Measurements from ENCODE around the gene EXT2.
A peak's percentile ranks its signal among the peaks of the same experiment; 100 is the strongest.

The EXT2 gene

DNA sequence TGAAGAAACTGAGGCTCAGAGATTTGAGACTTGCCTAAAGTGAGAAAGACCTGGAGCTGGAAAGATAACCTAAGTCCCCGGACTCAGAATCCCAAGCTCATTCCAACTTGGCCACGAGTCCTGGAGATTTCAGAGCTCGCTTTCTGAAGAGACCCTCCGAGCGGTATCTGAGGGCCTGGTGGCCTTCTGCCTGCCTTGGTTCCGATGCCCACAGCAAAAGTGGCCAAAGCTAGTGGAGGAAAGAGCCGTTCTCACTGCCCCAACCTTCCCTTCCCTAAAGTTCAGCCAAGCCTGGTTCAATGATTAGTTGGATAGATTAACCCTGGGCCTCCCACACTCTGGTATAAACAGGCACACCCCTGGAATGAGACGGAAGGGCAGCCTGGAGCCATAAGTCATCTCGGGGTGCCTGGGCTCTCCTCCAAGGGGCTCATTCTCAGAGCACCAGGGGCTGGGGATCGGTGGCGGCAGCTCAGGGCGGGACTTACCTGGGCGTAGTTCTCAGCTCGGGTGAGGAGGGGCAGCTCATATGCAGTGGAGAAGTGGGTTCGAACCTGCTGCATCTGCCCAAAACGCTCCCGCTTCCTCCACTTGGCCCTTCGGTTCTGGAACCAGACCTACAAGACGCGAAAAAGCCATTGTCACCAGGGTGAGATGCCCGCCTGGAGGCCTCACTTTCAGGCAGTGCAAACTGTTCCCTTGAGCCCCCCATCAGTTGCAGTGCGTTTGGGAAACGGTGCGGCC is 171.7 kb downstream of the EXT2 start:
- DNase-seq (ENCODE audit: low read depth in 2 of 2) = no peak
- TF ChIP-seq, protein P1, sequence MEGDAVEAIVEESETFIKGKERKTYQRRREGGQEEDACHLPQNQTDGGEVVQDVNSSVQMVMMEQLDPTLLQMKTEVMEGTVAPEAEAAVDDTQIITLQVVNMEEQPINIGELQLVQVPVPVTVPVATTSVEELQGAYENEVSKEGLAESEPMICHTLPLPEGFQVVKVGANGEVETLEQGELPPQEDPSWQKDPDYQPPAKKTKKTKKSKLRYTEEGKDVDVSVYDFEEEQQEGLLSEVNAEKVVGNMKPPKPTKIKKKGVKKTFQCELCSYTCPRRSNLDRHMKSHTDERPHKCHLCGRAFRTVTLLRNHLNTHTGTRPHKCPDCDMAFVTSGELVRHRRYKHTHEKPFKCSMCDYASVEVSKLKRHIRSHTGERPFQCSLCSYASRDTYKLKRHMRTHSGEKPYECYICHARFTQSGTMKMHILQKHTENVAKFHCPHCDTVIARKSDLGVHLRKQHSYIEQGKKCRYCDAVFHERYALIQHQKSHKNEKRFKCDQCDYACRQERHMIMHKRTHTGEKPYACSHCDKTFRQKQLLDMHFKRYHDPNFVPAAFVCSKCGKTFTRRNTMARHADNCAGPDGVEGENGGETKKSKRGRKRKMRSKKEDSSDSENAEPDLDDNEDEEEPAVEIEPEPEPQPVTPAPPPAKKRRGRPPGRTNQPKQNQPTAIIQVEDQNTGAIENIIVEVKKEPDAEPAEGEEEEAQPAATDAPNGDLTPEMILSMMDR (IDR thresholded peaks at IDR 0.05; ENCODE audit: low read depth, low read length) = no peak
- no peak overlapping the region for H3K4me3 ChIP-seq (replicated peaks in 1 of 2; ENCODE audit: low read depth in 2 of 2, low read length in 2 of 2)

DNA sequence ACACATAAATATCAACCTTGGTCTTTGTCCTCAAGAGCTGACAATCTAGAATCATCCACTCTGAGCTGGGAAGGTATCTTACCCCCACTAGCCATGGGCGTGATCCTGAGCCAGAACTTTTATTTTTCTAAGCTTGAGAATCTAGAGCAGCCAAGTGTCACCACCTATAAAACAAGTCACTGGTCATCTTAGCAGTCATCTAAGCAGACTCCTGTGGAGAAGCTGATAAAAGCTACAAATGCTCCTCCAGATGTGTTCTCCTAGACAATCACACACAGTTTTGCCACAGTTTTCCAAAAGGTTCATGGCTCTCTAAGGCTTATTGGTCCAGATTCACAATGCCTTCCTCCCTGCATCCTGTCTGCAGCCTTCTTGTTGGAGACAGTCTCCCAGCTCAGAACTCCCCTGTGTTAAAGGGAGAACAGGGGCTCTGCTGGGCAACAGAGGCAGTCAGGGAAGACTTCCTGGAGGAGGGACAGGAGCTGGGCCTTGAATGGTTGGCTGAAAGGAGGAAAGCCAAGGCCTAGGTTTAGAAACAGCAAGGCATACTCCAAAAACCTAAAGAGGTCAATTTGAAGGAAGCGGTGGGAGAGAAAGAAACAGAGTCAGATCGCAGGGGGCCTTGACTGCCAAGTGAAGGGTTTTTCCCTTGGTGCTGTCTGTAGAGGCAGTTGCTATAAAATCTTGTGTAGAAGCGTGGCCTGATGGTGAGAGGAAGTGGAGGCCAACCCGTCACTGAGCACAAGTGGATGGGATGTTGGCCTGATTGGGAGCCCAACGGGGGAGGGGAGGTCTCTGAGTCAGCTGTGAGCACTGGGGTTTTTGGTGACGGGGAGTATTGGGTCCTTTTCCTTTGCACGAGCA is 172.5 kb downstream of the EXT2 start:
- no peak overlapping the region for H3K4me3 ChIP-seq (replicated peaks in 1 of 2; ENCODE audit: low read depth in 2 of 2, low read length in 2 of 2)
- peak in 1 of 2 donors; percentile 32 for DNase-seq (ENCODE audit: low read depth in 2 of 2)
- TF ChIP-seq, protein P1 (IDR thresholded peaks at IDR 0.05; ENCODE audit: low read depth, low read length) = no peak

DNA sequence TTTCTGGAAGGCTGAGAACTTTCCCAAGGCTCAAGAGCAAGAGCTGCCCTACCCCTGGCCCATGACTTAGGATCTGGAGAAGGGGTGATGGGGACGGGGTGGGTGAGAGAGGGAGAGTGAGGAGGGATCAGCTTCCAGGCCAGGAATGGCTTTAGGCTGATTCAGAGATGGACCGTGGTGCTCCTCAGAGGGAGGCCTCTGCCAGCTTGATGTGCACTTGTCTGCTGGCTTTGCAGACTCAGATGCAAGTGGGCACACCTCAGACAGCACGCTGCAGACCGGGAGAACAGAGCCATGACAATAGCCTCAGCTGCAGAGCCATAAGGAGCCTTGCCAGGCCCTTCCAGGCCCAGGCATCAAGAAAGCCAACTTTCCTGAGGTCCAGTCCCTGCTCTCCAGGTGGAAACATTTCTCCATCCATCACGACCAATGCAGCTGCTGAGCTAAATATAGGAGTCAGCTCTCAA is 173.2 kb downstream of the EXT2 start:
- H3K4me3 ChIP-seq (replicated peaks in 1 of 2; ENCODE audit: low read depth in 2 of 2, low read length in 2 of 2) = no peak overlapping the region
- DNase-seq (ENCODE audit: low read depth in 2 of 2) = no peak
- TF ChIP-seq, protein P1 (IDR thresholded peaks at IDR 0.05; ENCODE audit: low read depth, low read length) = no peak

DNA sequence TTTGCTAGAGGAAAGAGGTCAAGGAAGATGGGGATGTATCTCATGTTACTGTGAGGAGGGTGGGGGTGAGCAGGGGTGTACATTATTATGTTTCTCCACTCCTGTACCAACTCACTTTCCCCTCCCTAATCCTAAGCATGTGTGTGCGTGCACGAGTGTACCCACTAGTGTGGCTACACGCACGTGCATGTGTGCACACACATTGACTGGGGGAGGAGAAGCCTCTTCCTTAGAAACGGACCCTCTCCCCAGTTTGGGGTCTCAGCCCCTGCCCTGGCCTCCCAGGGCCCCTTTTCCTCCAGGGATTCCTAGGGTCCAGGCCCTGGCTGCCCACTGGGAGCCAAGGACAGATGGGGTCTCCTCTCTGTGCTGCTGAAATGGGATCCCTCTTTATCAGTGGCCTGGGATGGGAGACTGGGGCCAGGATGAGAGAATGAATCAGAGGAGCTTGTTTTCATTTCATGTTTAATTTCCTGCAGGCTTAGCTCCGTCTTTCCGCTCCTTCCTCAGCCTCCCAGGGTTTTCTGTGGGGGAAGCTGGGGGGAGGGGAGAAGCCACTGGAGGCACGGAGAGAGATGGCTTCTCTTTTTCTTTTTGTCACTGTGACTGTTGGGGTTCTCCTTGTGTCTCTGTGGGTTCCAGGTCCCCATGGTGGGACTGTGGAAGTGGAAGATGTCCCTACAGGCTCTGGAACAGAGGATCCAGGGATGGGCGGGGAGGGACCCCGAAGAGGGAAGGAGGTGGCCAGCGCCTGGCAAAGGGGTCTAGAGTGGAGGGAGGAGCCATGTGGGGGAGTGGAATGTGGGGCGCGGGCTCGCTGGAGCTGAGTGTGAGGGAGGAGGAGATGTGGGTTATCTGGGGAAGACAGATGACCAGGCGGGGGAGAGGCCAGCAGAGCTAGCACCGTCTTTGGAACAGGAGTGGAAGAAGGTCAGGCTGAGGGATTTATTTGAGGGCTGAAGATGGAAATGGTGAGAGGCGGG is 174.2 kb downstream of the EXT2 start:
- DNase-seq (ENCODE audit: low read depth in 2 of 2) = peak; percentile 62 to 73
- H3K4me3 ChIP-seq (replicated peaks in 1 of 2; ENCODE audit: low read depth in 2 of 2, low read length in 2 of 2) = peak overlapping the region; percentile 8 to 11
- TF ChIP-seq, protein P1 (IDR thresholded peaks at IDR 0.05; ENCODE audit: low read depth, low read length) = no peak

DNA sequence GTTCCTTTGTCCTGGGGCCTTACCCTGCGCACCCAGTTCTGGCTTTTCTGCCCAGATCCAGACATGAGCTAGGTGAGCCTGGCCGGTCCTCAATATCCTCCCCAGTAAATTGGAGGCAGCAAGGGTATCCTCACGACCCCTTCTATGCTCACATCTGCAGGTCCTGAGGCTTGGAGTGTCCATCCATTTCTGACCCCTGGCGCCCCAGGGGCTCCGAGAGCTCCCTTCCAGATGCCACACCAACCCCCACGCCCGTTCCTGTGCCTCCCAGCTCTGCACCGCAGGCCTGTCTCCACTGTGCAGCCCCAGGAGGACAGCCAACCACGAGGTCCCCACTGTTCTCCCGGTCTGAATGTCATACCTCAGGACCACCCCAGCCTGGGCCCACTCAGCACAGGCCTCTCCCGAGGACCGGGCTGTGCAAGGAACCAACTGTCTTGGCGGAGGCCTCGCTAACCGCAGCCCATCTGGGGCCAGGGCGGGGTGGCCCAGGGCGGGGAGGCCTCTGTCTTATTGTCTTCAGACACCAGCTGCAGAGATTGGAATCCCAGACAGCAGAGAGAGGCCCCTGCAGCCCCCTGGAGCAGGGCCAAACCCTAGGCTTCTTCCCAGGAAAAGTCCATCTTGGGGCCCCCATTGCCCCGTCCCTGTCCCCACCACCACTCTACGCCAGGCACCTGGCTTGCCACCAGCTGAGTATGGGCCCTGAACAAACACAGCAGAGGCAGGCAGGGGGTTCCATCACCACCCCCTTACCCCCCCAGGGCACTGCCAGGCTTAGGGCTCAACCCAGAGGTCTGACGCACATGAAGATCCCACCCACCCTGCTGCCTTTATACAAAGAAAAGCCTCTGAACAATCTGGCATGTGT is 175.2 kb downstream of the EXT2 start:
- DNase-seq (ENCODE audit: low read depth in 2 of 2) = peak in 1 of 2 donors; percentile 16
- TF ChIP-seq, protein P1 (IDR thresholded peaks at IDR 0.05; ENCODE audit: low read depth, low read length) = no peak
- no peak overlapping the region for H3K4me3 ChIP-seq (replicated peaks in 1 of 2; ENCODE audit: low read depth in 2 of 2, low read length in 2 of 2)

Measured in cardiac fibroblast (primary cell).